NOMO-1 treated with DMSO at 0.1 percent for 48 hours (cell line): Measurements from ENCODE around the gene NGEF.
"Not testable (repeated sequence)": the region's sequence is repeated elsewhere in the genome, so short reads cannot be mapped to it uniquely, and the experiment has no call there.

ENCODE experiments used
- DNase-seq: peaks from one replicate; lab custom pipeline; 2025; ENCODE audit not compliant: unreplicated experiment; lab: John Stamatoyannopoulos, UW

NGEF gene

DNA sequence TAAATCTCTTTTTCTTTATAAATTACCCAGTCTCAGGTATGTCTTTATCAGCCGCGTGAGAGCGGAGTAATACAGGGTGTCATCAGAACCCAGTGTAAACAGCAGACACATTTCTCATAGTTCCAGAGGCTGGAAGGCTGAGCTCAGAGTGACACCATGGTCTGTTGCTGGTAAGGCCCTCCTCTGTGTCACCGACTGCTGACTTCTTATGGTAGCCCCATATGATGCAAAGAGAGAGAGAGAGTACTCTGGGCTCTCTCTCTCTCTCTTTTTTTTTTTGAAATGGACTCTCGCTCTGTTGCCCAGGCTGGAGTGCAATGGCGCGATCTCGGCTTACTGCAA is 83.0 kb downstream of the NGEF start:
- DNase-seq: no peak

DNA sequence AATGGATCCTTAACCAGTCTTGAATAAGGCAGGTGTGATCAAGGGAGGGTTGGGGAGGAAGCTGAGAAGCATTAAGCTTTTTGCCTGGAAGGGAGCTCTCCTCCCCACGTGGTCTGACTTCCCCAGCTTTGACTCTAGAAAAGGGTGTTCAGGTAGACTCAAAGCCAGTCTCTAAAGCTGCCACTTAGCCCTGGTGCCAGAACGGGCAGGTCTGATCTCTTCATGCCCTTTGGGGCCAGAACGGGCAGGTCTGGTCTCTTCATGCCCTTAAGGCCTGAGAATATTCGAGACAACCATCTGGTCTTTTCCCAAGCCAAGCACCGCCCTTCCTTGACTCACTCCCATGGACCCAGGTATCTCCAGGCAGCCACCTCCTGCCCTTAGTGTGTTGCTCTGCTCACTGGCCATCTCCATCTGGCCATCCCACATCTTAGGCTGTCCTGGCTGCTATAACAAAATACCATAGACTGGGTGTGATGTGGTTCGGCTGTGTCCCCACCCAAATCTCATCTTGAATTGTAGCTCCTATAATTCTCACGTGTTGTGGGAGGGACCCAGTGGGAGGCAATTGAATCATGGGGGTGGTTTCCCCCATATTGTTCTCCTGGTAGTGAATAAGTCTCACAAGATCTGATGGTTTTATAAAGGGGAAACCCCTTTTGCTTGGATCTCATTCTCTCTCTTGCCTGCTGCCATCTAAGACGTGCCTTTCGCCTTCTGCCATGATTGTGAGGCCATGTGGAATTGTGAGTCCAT is 83.6 kb downstream of the NGEF start:
- DNase-seq: no peak

DNA sequence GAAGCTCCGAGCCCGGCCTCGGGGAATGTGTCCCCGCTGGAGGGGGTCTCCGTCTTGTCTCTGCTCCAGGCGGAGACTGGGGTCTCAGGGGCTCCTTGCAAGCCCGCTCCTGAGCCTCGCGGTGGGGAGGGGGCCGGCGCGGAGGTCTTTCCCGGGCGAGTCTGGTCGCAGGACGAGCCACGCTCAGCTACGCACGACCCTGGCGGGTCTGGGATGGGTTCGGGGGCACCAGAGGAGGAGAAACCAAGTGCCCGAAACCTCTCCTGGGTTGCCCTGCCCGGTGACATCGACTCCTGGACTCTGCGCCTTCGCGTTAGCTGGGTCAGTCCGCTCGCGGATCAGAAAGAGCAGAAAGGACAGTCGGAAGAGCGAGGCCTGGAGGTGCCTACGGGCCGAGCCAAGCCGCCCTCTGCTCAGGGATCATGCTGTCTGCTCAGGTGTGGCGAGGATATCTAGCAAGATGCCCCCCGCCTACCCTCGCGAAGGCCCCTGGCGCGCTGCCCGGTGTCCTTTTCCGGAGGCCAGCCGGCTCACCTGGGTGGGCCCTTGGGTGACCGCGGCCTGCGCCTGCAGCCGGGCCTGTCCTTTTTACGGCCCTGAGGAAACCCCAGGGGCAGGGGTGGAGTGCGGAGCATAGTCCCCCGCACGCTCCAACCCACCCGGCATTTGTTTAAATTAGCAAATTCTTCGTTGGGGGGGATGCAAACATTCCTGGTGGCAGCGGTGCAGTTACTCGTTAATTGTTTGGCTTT is 84.3 kb downstream of the NGEF start:
- no peak for DNase-seq

GRCh38 chr2:232927793-232928550 is 85.1 kb downstream of the NGEF start:
- DNase-seq: no peak

DNA sequence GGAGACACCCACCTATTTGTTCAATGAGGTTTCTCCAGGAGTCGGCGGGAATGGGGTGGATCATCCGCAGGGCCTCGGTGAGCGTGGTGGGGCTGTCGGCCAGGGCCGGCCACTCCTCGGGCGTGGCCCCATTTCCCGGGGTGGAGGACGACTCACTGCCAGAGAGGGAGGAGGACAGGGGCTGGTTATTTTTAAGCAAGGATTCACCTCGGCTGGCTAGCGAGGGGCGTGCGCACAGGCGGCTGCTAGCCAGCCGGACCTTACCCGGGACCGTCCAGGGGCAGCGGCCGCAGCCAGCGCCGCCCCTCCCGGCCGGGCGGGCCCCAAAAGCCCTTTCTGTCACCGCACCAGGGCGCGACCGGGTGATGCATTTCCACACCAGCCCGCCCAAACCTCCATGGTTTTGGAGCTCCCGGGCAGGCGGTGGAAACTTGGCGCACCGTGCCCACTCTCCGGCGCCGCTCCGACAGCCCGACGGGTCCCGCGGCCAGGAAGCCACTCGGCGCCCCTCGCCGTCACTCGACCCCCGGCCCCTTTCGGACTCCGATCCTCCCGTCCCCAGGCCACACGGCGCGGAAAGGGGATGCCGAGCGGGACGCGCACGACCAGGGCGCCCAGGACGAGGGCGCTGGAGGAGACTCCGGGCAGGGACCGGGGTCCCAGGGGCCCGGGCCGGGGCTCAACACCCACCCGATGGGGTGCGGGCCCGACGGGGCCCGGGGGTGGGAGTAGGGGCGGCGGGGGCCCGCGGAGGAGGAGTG is 85.8 kb downstream of the NGEF start:
- no peak for DNase-seq

- DNase-seq: no peak
Observed at GRCh38 chr2:232926431-232926939, 86.6 kb downstream of the NGEF start.

DNA sequence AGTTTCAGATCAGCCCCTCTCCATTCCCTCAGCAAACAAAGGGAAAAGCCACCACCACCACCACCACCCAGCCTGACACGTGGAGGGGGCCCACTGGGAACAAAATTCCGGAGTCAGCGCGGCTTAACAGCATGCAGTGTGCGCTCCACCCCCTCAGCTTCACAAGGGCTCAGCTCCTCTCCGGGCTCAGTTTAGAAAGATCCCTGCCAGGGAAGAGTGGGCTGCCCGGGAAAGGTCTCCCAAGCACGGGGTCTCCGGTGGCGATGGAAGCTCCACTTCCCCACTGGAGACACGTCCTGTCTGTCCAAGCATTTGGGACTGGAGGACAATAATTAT is 87.3 kb downstream of the NGEF start:
- DNase-seq: no peak

DNA sequence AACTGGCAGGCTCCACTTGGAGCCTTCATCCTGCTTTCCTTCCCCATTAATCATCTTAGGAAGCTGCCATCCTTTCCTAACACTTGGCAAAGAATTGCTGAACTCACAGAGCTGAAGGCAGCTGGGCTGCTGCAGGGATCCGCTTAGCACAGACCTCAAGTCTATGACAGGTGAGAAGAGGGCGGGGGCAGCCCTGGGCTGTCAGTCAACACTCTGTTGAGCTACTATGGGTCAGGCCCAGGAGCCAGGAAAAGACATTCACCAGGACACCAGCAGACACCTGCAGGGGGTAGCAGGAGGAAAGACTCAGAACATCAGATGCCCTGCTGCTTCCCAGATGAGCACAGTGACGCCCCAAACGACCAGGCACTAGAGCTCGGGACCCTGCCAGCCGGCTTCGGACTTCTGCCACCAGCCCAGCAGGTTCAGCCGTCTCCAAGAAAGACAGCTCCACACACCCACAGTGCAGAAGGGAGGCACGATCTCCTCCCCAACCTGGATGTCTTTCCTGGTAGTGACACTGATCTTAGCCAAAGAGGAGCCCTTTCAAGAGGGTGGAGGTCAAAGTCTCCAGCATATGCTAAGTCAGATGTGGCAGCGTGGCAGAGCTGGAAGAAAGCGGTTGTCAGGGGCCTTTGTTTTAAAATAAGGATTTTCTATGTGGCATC is 87.8 kb downstream of the NGEF start:
- no peak for DNase-seq

- DNase-seq: no peak
Observed at GRCh38 chr2:232924433-232924832, 88.6 kb downstream of the NGEF start.

- DNase-seq: no peak
Observed at GRCh38 chr2:232920760-232921159, 92.3 kb downstream of the NGEF start.

GRCh38 chr2:232920055-232920454 is 93.0 kb downstream of the NGEF start:
- no peak for DNase-seq

DNA sequence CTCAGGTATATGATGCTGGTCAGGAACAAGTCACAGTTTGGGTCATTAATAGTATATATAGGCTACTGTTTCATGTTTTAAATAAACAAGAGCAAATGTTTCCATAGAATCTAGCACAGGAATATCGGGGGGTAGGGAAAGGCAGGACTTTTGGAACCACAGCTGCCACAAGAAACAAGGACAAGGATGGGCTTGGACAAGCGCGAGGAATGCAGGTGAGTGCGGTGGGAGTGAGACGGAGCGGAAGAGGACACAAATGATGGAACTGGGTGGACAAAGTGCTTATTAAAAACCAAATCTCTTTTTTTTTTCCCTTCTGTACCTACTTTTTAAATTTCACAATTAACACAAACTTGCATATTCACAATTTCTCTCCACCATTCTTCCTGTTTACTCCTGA is 93.9 kb downstream of the NGEF start:
- no peak for DNase-seq

GRCh38 chr2:232913903-232914302 is 99.2 kb downstream of the NGEF start:
- DNase-seq: no peak

DNA sequence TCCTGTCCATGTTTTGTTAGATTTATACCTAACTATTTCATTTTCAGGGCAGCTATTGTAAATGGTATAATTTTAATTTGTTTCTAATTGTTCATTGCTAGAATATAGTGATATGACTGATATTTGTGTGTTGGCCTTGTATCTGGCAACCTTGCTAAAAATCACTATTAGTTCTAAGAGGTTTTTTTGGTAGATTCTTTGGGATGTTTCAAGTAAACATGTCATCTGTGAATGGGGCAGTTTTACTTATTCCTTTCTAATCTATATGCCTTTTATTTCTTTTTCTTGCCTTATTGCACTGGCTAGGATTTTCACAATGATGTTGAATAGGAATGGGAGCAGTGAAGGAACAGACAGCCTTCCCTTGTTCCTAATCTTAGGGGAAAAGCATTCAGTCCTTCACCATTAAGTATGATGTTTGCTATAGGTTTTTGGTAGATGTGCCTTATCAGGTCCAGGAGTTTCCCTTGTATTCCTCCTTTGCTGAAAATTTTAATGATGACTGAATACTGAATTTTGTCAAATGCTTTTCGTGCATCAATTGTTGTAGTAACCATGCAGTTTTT is 101.3 kb downstream of the NGEF start:
- DNase-seq: no peak

GRCh38 chr2:232910376-232910775 is 102.7 kb downstream of the NGEF start:
- DNase-seq: no peak

- no peak for DNase-seq
Observed at GRCh38 chr2:232908695-232909094, 104.4 kb downstream of the NGEF start.

- not testable (repeated sequence) for DNase-seq
Observed at GRCh38 chr2:232907718-232908085, 105.4 kb downstream of the NGEF start.

DNA sequence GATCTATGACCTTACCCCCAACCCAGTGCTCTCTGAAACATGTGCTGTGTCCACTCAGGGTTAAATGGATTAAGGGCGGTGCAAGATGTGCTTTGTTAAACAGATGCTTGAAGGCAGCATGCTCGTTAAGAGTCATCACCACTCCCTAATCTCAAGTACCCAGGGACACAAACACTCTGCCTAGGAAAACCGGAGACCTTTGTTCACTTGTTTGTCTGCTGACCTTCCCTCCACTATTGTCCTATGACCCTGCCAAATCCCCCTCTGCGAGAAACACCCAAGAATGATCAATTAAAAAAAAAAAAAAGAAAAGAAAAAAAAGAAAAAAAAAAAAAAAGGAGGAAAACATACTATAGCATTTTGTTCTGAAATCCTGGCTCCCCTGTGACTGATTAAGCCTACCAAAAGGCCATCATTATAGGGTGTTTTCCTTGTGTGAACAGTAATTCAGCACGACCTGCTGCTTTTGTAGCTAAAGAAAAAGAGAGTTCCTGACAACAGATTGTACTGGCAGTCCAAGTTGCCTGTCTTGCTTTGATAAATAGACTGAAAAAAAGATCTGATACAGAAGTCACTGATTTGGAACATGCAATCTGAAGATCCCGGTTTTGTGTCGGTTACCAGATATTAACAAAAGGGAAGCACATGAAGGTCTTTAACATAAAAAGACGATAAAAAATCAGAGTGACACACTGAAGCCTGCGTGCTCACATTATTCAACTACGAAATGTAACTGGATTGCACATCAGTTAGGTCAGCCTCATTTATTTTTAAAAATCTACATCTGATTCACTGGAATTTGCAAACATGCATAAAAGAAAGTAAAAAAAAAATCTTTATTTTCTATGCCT is 106.0 kb downstream of the NGEF start:
- DNase-seq: not testable (repeated sequence)

DNA sequence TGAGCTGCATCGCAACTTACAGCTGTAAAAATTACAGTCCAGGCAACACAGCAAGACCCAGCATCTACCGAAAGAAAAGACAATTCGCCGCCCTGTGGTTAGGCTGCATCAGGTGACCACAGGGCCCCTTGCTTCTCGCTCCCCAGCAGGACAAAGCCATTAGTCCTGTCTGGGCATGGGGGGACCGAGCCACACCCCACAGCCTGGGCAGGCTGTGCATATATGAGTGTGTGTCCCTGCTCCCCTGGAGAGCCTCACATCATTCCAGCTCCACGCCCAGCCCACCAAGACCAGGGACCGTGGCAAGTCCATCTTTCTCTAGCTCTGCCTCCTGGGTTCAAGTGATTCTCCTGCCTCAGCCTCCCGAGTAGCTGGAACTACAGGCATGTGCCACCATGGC is 109.1 kb downstream of the NGEF start:
- DNase-seq: no peak
